HG03432 (cell line): Measurements from ENCODE around the gene DNAJC27.
"Not testable (repeated sequence)": the region's sequence is repeated elsewhere in the genome, so short reads cannot be mapped to it uniquely, and the experiment has no call there.

Source experiments
- ATAC-seq: cut with Tn5 transposase; IDR thresholded peaks from one replicate; pipeline ENCODE4 v1.9.1; 2021; ENCODE audit warnings: mild to moderate bottlenecking, moderate library complexity; ENCODE audit not compliant: unreplicated experiment

The DNAJC27 gene

GRCh38 chr2:24971536-24972314 lies at the start of gene DNAJC27:
TSS of gene DNAJC27 (minus strand) at chr2:24971955. CDS start at chr2:24971904, 51 bp downstream.
- peak; percentile 95 for ATAC-seq

DNA sequence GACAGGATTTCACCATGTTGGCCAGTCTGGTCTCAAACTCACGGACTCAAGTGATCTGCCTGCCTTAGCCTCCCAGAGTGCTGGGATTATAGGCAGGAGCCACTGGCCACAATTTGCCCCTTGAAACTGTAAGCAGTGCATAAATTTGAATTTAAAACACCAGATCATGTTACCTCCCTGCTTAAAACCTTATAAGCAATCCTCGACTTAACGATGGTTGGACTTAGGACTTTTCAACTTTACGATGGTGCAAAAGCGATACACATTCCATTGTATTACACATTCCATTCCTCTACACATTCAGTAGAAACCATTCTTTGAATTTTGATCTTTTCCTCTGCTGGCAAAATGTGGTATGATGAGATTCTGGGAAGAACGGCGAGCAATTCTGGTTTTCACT lies 46.9 kb upstream of the DNAJC27 start:
- ATAC-seq: no peak

DNA sequence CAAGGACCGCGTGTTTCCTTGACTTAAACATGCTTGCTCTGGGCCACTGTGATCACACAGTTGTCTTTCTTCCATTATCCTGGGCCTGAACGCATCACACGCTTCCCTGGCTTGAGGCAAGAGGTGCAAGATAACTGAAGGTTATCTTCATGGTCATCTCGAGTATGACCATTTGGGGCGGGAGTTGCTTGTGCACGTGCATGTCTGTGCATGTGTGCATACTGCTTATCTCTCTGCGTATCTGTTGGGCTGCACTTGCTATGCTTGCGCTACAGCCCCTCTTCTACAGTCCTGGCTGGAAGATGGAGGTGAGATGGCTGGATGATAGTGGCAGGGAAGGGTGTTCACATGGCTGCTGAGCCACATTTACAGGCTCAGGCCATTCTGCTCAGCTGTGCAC lies 42.9 kb upstream of the DNAJC27 start:
- ATAC-seq: no peak

DNA sequence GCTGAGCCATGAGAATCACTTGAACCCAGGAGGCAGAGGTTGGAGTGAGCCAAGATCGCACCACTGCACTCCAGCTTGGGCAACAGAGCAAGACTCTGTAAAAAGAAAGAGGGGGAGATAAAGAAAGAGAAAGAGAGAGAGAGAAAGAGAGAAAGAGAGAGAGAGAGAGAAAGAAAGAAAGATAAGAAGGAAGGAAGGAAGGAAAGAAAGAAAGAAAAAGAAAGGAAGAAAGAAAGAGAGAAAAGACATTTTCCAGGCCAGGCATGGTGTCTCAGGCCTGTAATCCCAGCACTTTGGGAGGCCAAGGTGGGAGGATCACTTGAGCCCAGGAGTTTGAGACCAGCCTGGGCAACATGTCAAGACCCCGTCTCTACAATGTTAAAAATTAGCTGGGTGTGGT lies 39.6 kb upstream of the DNAJC27 start:
- not testable (repeated sequence) for ATAC-seq

GRCh38 chr2:25009954-25010353 lies 38.2 kb upstream of the DNAJC27 start:
- no peak for ATAC-seq

GRCh38 chr2:25002066-25002465 lies 30.3 kb upstream of the DNAJC27 start:
- ATAC-seq: no peak

DNA sequence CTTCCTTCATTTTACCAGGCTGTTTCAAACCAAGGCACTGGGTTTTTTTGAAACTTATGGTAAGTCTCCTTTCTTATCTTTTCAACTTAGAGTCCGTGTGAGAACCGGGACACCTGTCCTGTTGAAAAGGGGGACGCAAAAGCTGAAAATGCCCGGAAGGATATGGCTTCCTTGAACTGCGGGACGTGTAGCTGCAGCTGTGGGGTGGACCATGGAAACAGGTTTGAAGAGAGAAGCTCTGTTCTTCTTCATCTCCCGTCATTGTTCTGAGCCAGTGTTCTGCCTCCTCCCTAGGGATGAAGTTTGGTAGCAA lies 29.5 kb upstream of the DNAJC27 start:
- no peak for ATAC-seq

DNA sequence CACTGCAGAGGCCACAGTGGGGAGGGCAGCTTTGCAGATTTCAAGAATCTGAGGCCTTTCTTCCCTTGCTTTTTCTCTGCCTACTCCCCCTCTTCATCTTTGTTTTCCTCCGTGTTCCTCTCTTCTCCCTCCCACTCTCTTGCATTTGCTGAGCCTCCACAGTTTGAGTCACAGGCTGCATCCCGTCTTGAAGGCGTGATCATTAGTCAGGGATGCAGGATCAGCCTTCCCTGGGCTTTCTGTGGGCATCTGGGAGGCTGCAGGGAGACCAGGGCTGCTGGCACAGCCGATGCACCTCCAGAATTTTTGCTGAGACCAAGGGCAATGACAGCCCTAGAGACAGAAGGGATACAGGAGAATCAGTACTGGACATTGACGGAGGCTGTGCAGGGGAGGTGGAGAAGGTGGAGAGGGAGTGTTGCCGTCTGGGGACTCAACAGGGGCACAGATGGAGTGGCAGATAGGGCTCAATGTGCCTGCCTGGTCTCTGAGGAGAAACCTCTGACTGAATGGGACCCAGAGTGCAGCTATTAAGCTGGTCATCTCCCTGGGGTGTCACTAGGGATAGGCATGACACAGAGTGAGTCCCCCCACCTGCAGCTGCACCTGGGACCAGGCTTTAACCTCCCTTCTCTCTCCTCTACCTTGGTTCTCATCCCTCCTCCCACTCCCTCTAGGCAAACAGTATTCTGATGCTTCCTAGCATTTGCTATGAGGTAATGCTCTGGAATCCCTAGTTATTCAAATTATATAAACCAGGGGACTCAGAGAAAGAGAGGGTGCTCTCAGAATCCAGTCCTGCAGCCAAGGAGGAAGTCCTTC lies 29.0 kb upstream of the DNAJC27 start:
- ATAC-seq: no peak

DNA sequence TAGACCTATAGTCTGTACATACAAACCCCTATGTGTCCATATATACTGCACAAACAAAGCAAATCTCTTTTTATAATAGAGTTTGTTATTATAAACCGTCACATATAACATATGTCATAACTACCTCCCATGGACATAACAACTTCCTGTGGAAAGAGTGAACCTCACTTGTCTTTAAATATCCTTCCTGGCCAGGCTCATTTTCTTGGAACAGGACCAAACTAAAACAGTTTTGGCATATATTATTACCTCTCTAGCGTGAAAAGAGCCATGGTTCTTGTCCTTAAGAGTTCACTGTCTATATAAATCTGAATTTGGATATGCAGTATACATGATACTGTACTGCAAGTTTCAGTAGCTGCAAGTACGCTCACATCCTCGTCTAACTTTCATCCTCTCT lies 28.3 kb upstream of the DNAJC27 start:
- ATAC-seq: no peak

DNA sequence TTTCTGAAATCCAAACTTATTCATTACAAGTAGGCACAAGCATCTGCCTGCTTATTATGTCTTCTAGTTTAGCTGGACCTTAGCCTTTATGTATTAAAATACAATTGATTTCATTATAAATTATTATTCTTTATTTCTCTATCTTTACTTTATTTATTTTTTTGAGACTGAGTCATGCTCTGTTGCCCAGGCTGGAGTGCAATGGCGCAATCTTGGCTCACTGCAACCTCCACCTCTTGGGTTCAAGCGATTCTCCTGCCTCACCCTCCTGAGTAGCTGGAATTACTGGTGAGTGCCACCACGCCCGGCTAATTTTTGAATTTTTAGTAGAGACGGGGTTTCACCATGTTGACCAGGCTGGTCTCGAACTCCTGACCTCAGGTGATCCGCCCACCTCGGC lies 27.3 kb upstream of the DNAJC27 start:
- ATAC-seq: not testable (repeated sequence)

GRCh38 chr2:24994146-24994724 lies 22.5 kb upstream of the DNAJC27 start:
- ATAC-seq: no peak

- no peak for ATAC-seq
These were observed 21.8 kb upstream of the DNAJC27 start for GRCh38 chr2:24993406-24994145.

DNA sequence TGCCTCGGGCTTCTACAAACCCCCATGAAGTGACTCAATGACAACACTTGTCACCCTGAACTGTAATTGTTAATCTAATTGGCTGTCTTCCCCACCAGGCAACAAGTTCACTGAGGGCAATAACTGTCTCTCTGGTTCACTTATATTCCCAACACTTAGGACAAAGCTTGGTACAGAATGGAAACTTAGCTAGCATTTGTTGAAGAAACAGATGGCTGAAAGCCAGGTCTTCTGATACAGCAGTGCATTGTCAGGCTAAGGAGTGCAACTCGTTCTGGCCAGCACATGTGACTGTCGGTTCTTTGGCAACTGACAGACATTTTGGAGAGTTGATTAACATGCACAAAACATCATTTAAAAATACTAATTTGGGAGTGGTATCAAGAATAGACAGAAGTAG lies 14.6 kb upstream of the DNAJC27 start:
- no peak for ATAC-seq

DNA sequence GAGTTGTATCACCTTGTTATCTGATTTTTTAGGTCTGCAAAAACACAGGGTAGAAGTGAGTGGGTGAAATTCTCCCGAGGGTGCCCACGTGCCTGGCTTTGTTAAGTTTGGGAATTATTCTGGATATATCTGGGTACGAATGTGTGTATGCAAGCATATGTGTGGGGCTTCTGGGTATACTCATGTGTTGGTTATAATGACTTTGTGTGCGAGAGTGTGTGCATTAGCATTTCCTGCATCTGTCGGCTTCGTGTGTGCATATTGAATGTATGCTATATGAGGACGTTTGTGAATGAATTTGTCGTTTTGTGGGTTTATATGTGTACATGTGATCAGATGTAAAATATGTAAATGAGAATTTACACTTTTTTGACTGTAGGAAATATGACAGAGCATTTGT lies 13.8 kb upstream of the DNAJC27 start:
- ATAC-seq: no peak

DNA sequence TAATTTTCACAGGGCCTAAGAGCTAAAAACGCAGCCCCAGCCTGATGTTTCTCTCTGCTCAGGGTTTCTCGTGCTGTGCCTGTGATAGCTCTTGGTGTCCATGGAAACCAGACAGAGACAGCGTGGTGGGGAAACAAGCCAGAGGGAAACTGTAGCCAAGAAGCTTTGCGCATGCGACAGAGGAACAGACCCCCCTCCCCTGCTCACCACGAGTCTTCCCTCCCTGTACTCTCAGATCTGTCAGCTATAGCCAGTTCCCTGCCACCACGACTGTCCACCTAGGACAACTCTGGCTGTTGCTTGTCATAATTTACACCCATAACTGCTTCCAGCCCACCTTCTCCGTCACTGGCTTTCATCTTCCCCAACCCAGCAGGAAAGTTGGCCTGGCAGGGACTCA lies 13.2 kb upstream of the DNAJC27 start:
- no peak for ATAC-seq

DNA sequence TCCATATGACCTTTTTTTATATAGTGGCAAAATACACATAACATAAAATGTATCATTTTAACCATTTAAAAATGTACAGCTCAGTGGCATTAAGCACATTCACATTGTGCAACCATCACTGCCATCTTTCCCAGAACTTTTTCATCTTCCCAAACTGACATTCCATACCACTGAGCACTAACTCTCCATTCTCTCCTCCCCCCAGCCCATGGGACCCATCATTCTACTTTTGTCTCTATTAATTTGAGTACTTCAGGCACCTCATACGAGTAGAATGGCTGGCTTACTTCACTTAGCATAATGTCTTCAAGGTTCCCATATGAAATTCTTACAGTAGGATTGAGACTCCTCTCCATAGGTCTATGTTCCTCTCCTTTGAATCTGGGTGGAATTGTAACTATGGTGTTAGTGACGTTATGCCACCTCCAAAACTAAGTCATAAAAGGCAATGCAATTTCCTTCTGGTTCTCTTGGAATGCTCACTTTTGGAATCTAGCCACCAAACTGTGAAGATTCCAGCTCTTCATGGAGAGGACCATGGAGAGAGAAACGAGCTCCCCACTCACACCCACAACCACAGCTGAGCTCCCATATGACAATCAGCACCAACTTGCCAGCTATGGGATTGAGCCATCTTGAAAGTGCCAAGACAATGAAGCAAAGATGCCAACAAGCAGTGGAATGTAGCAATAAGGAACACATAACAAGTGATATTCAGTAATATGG lies 9.8 kb upstream of the DNAJC27 start:
- no peak for ATAC-seq

DNA sequence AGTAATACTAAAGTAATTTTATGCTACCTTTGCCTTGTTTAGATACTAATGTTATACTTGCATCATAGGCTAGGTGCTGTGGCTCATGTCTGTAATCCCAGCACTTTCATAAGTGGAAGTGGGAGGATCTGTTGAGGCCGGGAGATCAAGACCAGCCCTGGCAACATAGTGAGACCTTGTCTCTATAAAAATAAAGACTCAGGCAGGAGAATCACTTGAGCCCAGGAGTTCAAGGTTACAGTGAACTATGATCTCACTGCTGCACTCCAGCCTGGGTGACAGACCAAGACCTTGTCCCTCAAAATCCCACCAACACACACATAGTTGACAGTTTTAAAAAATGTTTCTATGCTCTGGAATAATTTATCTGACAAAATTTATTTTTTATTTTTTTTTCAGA lies 6.9 kb upstream of the DNAJC27 start:
- no peak for ATAC-seq

DNA sequence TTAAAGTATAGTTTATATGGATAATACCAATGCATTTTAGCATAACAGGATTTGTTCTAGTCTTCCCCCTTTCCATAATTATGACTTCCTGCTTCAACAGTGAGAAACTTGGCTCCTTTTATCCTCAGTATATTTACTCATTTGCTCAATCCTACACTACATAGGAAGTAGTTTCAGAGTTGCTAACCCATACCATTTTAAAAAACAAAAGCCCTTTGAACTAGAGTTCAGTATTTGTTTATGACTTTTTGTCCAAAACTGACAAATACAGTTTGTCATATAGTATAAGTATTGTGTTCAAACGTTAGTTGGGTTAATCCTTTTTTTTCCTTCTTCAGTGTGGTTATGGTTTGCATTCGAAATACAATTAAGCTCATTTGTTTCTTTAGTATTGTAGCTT lies 5.9 kb upstream of the DNAJC27 start:
- no peak for ATAC-seq

DNA sequence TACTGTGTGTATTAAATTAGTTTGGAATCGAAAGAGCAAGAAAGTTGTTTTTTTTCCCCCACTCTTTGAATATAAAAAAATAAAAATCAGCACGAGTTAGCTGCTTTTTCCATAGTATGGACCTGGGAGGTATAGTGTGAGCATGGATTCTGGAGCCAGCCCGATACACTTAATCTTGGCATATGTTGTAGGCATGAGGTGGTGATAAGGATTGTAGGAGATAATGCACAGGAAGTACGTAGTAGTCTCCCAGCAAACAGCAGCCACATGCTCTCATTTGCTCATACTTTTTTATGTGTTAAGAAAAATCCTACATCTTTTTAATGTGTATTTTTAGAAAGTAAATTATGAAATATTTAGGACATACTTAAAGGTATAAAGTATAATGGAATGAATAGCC lies 2.1 kb upstream of the DNAJC27 start:
- no peak for ATAC-seq

- no peak for ATAC-seq
These were observed 683 bp upstream of the DNAJC27 start for GRCh38 chr2:24972315-24972961.

DNA sequence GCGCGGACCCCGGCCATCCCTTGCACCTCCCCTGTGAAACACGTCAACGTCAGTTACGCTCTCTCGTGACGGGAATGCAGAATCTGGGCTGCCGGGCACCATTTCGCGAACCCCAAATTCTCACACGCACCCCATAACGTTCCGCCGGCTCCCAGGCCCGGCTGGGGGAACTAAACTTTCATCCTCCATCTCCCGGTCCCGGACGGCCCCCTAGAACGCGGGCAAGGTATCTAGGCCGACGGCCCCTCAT lies 544 bp downstream of the DNAJC27 start:
- ATAC-seq: no peak
